ENCODE data around the gene SOX1.

The SOX1 gene

DNA sequence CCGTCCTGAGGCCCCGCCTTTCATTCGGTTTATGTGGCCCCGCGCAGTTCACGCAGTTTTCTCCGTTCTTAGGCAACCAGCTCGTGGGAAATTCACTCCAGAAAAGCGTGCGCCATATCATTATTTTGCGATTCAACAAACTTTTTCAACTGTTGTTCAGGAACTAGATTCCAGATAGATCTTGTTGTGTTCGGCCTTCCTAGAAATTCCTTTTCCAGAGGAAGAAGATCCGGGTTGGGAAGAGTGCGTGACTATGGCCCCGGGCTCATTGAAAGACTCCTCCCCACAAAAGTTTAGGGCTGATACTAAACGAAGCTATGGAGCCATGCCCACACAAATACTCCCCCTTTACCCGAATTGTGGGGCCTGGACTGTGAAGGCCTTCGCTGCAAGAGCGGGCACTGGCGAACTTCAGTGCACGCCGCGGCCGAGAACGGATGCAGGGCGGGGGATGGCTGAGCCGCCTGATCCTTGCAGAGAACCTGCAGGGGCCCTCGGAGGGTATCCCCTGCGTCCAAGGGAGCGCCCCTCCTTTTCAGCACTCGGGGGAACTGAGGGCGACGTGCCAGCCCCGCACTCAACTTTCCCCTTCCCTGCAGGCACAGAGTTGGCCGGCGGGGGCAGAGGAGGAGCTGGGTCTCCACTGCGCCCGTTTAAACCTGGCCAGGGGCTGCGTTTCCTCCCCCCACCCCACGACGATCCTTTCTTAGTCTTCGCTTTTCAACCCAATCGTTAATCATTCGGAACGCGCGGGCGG, 904 bp upstream of the SOX1 start:
- no peak for DNase-seq (ENCODE audit: low read depth)
- H3K4me3 ChIP-seq (ENCODE audit: low read length) = no peak overlapping the region
- TF ChIP-seq, protein P1, sequence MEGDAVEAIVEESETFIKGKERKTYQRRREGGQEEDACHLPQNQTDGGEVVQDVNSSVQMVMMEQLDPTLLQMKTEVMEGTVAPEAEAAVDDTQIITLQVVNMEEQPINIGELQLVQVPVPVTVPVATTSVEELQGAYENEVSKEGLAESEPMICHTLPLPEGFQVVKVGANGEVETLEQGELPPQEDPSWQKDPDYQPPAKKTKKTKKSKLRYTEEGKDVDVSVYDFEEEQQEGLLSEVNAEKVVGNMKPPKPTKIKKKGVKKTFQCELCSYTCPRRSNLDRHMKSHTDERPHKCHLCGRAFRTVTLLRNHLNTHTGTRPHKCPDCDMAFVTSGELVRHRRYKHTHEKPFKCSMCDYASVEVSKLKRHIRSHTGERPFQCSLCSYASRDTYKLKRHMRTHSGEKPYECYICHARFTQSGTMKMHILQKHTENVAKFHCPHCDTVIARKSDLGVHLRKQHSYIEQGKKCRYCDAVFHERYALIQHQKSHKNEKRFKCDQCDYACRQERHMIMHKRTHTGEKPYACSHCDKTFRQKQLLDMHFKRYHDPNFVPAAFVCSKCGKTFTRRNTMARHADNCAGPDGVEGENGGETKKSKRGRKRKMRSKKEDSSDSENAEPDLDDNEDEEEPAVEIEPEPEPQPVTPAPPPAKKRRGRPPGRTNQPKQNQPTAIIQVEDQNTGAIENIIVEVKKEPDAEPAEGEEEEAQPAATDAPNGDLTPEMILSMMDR (IDR thresholded peaks at IDR 0.05; ENCODE audit: insufficient read depth, low read depth, low read length, missing control alignments) = no peak

DNA sequence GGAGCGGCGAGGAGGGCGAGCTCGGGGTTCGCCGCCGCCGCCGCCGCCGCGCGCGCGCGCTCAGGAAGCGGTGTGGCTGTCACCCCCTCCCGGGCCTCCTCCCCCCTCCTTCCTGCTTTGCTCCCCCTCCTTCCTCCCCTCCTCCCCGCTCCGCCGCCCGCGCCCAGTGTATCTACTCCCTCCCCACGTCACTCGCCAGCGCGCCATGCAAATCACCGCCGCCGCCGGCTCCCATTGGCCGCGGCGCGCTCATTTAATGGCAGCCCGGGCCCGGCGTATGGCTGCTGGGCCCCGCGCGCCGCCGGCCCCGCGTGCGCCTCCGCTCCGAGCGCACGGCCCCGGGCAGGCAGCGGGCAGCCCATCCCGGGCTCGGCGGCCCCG, 335 bp upstream of the SOX1 start:
- DNase-seq (ENCODE audit: low read depth) = peak; percentile 17
- H3K4me3 ChIP-seq (ENCODE audit: low read length) = no peak overlapping the region
- TF ChIP-seq, protein P1 (IDR thresholded peaks at IDR 0.05; ENCODE audit: insufficient read depth, low read depth, low read length, missing control alignments) = no peak

DNA sequence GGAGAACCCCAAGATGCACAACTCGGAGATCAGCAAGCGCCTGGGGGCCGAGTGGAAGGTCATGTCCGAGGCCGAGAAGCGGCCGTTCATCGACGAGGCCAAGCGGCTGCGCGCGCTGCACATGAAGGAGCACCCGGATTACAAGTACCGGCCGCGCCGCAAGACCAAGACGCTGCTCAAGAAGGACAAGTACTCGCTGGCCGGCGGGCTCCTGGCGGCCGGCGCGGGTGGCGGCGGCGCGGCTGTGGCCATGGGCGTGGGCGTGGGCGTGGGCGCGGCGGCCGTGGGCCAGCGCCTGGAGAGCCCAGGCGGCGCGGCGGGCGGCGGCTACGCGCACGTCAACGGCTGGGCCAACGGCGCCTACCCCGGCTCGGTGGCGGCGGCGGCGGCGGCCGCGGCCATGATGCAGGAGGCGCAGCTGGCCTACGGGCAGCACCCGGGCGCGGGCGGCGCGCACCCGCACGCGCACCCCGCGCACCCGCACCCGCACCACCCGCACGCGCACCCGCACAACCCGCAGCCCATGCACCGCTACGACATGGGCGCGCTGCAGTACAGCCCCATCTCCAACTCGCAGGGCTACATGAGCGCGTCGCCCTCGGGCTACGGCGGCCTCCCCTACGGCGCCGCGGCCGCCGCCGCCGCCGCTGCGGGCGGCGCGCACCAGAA, 1.1 kb downstream of the SOX1 start:
- TF ChIP-seq, protein P1 (IDR thresholded peaks at IDR 0.05; ENCODE audit: insufficient read depth, low read depth, low read length, missing control alignments) = no peak
- no peak overlapping the region for H3K4me3 ChIP-seq (ENCODE audit: low read length)
- DNase-seq (ENCODE audit: low read depth) = no peak

DNA sequence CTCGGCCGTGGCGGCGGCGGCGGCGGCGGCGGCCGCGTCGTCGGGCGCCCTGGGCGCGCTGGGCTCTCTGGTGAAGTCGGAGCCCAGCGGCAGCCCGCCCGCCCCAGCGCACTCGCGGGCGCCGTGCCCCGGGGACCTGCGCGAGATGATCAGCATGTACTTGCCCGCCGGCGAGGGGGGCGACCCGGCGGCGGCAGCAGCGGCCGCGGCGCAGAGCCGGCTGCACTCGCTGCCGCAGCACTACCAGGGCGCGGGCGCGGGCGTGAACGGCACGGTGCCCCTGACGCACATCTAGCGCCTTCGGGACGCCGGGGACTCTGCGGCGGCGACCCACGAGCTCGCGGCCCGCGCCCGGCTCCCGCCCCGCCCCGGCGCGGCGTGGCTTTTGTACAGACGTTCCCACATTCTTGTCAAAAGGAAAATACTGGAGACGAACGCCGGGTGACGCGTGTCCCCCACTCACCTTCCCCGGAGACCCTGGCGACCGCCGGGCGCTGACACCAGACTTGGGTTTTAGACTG, 1.7 kb downstream of the SOX1 start:
- H3K4me3 ChIP-seq (ENCODE audit: low read length) = no peak overlapping the region
- TF ChIP-seq, protein P1 (IDR thresholded peaks at IDR 0.05; ENCODE audit: insufficient read depth, low read depth, low read length, missing control alignments) = no peak
- DNase-seq (ENCODE audit: low read depth) = no peak

DNA sequence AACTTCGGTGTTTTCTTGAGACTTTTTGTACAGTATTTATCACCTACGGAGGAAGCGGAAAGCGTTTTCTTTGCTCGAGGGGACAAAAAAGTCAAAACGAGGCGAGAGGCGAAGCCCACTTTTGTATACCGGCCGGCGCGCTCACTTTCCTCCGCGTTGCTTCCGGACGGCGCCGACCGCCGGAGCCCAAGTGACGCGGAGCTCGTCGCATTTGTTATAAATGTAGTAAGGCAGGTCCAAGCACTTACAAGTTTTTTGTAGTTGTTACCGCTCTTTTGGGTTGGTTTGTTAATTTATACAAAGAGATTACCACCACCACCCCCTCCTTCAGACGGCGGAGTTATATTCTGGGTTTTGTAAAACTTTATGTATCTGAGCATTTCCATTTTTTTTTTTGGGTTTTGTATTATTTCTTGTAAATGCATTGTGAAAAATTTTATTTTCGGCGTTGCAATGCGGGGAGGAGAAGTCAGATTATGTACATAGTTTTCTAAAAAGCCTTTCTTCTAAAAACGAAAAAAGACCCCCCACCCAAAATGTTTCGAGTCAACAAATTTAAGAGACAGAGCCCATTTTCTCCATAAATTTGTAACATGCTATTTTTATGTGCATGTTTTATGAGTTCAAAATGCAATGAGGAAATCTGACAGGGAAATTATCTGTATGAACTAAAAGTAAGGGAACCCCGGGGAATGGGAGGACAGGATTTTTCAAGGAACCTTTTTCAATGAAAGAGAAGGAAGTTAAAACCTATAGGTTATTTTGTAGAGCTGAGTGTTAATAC, 2.3 kb downstream of the SOX1 start:
- H3K4me3 ChIP-seq (ENCODE audit: low read length) = no peak overlapping the region
- DNase-seq (ENCODE audit: low read depth) = no peak
- TF ChIP-seq, protein P1 (IDR thresholded peaks at IDR 0.05; ENCODE audit: insufficient read depth, low read depth, low read length, missing control alignments) = no peak

DNA sequence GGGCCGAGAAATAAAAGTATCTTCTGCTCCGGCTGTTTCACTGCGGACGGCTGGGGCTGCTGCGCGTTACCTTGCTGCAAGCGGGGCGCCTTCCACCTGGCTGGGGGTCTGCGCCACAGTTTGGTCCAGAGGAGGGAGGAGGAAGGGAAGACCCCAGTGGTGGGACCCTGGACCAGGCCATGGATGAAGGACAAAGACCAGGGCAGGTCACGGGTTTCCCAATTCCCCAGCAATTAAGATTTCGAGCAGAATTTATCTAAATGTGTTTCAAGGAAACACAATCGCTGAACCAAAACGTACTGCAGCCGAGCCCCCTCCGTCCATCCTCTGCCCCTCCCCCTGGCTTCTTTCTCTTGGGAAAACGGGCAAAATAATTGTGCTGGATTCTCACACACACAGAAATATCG, 2.9 kb downstream of the SOX1 start:
- no peak overlapping the region for H3K4me3 ChIP-seq (ENCODE audit: low read length)
- TF ChIP-seq, protein P1 (IDR thresholded peaks at IDR 0.05; ENCODE audit: insufficient read depth, low read depth, low read length, missing control alignments) = no peak
- DNase-seq (ENCODE audit: low read depth) = no peak
